WTC11 (cell line): ENCODE measurements around the gene PHIP. TPM values are rescaled to one million over a fixed set of nuclear protein-coding genes. Genes with fewer than 3 reads are reported as not detected.

ENCODE experiments used
- ATAC-seq: fragments of 200-7000 bp; cut with Tn5 transposase; 2 replicates; pipeline ENCODE4 v1.10.0; 2021; ENCODE audit warnings: mild to moderate bottlenecking, moderate library complexity
- CTCF ChIA-PET: fragments of 300-600 bp; sonication (Branson Sonifier 250); formaldehyde crosslinking; loops from one replicate; lab custom pipeline; 2021; ENCODE audit warnings: antibody characterized with exemption; lab: Charles Lee
- POLR2A ChIA-PET: fragments of 350-600 bp; sonication (Branson Sonifier 250); formaldehyde crosslinking; loops from one replicate; lab custom pipeline; 2021; ENCODE audit warnings: antibody characterized with exemption; lab: Charles Lee
- DNase-seq: peaks from one replicate; pipeline ENCODE4 v3.0.0; 2021; ENCODE audit warnings: low spot score
- H3K27ac Mint-ChIP-seq: 2 replicates; pipeline ENCODE4 v1.8.0; 2021; ENCODE audit warnings: mixed read lengths
- H3K27me3 Mint-ChIP-seq: 2 replicates; pipeline ENCODE4 v1.8.0; 2021; ENCODE audit warnings: low read depth, mild to moderate bottlenecking, moderate library complexity, mixed read lengths
- H3K36me3 Mint-ChIP-seq: 2 replicates; pipeline ENCODE4 v1.8.0; 2021; ENCODE audit warnings: mixed read lengths
- H3K4me1 Mint-ChIP-seq: 2 replicates; pipeline ENCODE4 v1.8.0; 2022; ENCODE audit warnings: mixed read lengths
- H3K4me3 Mint-ChIP-seq: 2 replicates; pipeline ENCODE4 v1.8.0; 2021; ENCODE audit warnings: mild to moderate bottlenecking, moderate library complexity, mixed read lengths
- H3K9me3 Mint-ChIP-seq: 2 replicates; pipeline ENCODE4 v1.8.0; 2021; ENCODE audit warnings: mixed read lengths
- ATF1 ChIP-seq: sonication (generic); formaldehyde crosslinking; IDR thresholded peaks from 2 replicates; pipeline ENCODE4 v1.8.1; 2023; ENCODE audit warnings: mild to moderate bottlenecking, moderate library complexity, missing genetic modification reagents
- CBFB ChIP-seq: sonication (generic); formaldehyde crosslinking; IDR thresholded peaks from 2 replicates; pipeline ENCODE4 v1.8.1; 2022; ENCODE audit warnings: mild to moderate bottlenecking, low read depth, missing genetic modification reagents
- CREB1 ChIP-seq: sonication (generic); formaldehyde crosslinking; IDR thresholded peaks from 2 replicates; pipeline ENCODE4 v1.8.0; 2023; ENCODE audit warnings: mild to moderate bottlenecking, missing genetic modification reagents
- ETV6 ChIP-seq: sonication (generic); formaldehyde crosslinking; IDR thresholded peaks from 2 replicates; pipeline ENCODE4 v1.8.1; 2022; ENCODE audit warnings: mild to moderate bottlenecking, missing genetic modification reagents
- HMGA2 ChIP-seq: fragments of 250-450 bp; sonication (Bioruptor Pico); IDR thresholded peaks from 2 replicates; pipeline ENCODE4 v1.4.0; 2021; ENCODE audit warnings: mild to moderate bottlenecking, moderate library complexity
- JAZF1 ChIP-seq: fragments of 250-450 bp; sonication (Bioruptor Pico); IDR thresholded peaks from 2 replicates; pipeline ENCODE4 v1.9.0; 2021; ENCODE audit warnings: moderate library complexity, mild to moderate bottlenecking, inconsistent platforms
- MXD4 ChIP-seq: fragments of 250-450 bp; sonication (Bioruptor Pico); IDR thresholded peaks from 2 replicates; pipeline ENCODE4 v1.8.0; 2021; ENCODE audit warnings: mild to moderate bottlenecking, moderate library complexity, borderline replicate concordance
- MYBL2 ChIP-seq: sonication (generic); formaldehyde crosslinking; IDR thresholded peaks from 2 replicates; pipeline ENCODE4 v1.8.1; 2023; ENCODE audit warnings: mild to moderate bottlenecking, moderate library complexity, missing genetic modification reagents
- RORB ChIP-seq: fragments of 250-450 bp; sonication (Bioruptor Pico); IDR thresholded peaks from 2 replicates; pipeline ENCODE4 v1.9.0; 2021; ENCODE audit warnings: mild to moderate bottlenecking
- SMAD3 ChIP-seq: sonication (generic); formaldehyde crosslinking; IDR thresholded peaks from 2 replicates; pipeline ENCODE4 v1.8.0; 2022; ENCODE audit warnings: missing genetic modification reagents, mild to moderate bottlenecking, borderline replicate concordance
- ZNF263 ChIP-seq: sonication (generic); formaldehyde crosslinking; IDR thresholded peaks from 2 replicates; pipeline ENCODE4 v1.8.1; 2022; ENCODE audit warnings: low read depth, mild to moderate bottlenecking, moderate library complexity, missing genetic modification reagents
- ZNF317 ChIP-seq: sonication (generic); formaldehyde crosslinking; IDR thresholded peaks from 2 replicates; pipeline ENCODE4 v1.8.1; 2023; ENCODE audit warnings: low read depth, mild to moderate bottlenecking, moderate library complexity, missing genetic modification reagents, borderline replicate concordance
- total RNA-seq: library from RNA; stranded (reverse); gene quantifications from 3 replicates; pipeline ENCODE4 v1.2.3, GENCODE V29; 2021
- TF ChIP-seq, protein P1 (sequence below): sonication (generic); formaldehyde crosslinking; IDR thresholded peaks from 2 replicates; pipeline ENCODE4 v1.8.1; 2023; ENCODE audit warnings: mild to moderate bottlenecking, moderate library complexity, missing genetic modification reagents
- TF ChIP-seq, protein P2 (sequence below): sonication (generic); formaldehyde crosslinking; IDR thresholded peaks from 2 replicates; pipeline ENCODE4 v1.8.1; 2023; ENCODE audit warnings: mild to moderate bottlenecking, missing genetic modification reagents, moderate library complexity
- TF ChIP-seq, protein P3 (sequence below): sonication (generic); formaldehyde crosslinking; IDR thresholded peaks from 2 replicates; pipeline ENCODE4 v1.8.0; 2022; ENCODE audit warnings: mild to moderate bottlenecking, missing genetic modification reagents
- TF ChIP-seq, protein P4 (sequence below): sonication (generic); formaldehyde crosslinking; IDR thresholded peaks from 2 replicates; pipeline ENCODE4 v1.8.1; 2022; ENCODE audit warnings: mild to moderate bottlenecking, moderate library complexity, missing genetic modification reagents
- TF ChIP-seq, protein P5 (sequence below): sonication (generic); formaldehyde crosslinking; IDR thresholded peaks from 2 replicates; pipeline ENCODE4 v1.8.0; 2023; ENCODE audit warnings: mild to moderate bottlenecking, missing genetic modification reagents
- TF ChIP-seq, protein P6 (sequence below): fragments of 250-450 bp; sonication (Bioruptor Pico); IDR thresholded peaks from 2 replicates; pipeline ENCODE4 v1.9.0; 2021; ENCODE audit warnings: mild to moderate bottlenecking
- TF ChIP-seq, protein P7 (sequence below): fragments of 200-600 bp; IDR thresholded peaks from 2 replicates; pipeline ENCODE4 v1.8.0; 2022; ENCODE audit warnings: antibody characterized with exemption
- TF ChIP-seq, protein P8 (sequence below): sonication (generic); formaldehyde crosslinking; IDR thresholded peaks from 2 replicates; pipeline ENCODE4 v1.8.1; 2023; ENCODE audit warnings: mild to moderate bottlenecking, missing genetic modification reagents, moderate library complexity
- TF ChIP-seq, protein P9 (sequence below): sonication (generic); formaldehyde crosslinking; IDR thresholded peaks from 2 replicates; pipeline ENCODE4 v1.8.1; 2022; ENCODE audit warnings: low read depth, mild to moderate bottlenecking, moderate library complexity, missing genetic modification reagents, borderline replicate concordance
- TF ChIP-seq, protein P10 (sequence below): sonication (generic); formaldehyde crosslinking; IDR thresholded peaks from 2 replicates; pipeline ENCODE4 v1.8.0; 2023; ENCODE audit warnings: missing genetic modification reagents

The PHIP gene
- total RNA-seq, 1 experiment from 2014 or later: 45.6 TPM

DNA sequence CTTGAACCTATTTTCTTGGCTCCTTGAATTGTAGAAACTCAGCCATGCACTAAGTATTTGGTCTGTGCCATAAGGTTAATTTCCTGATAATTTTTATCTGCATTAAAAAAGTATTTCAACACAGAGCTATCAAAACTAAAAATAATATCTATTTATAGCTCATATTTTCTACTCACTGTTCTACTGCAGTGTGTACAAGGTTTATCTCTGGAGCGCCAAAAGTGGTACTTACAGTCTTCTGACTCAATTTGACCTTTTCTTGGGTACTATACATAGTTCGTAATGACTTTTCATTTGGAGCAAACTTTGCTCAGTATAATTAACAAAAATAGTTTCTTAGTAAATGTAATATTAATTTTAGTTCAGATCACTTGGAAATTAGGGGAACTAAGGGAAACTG is 141.5 kb downstream of the PHIP start:
- CTCF ChIA-PET: no interaction called here
- Mint-ChIP-seq H3K36me3 (peaks cover 13% of the 10 kb centered on the region), H3K9me3 (no peaks in the 10 kb centered on the region), H3K27me3 (no peaks in the 10 kb centered on the region), H3K4me3 (no peak overlapping the region), H3K27ac (no peak overlapping the region), H3K4me1 (no peaks in the 10 kb centered on the region)
- TF ChIP-seq MXD4 (CRISPR knock-in tag) (no peak), ZNF263 (CRISPR knock-in tag) (no peak), ATF1 (CRISPR knock-in tag) (no peak)
- TF ChIP-seq, protein P1, sequence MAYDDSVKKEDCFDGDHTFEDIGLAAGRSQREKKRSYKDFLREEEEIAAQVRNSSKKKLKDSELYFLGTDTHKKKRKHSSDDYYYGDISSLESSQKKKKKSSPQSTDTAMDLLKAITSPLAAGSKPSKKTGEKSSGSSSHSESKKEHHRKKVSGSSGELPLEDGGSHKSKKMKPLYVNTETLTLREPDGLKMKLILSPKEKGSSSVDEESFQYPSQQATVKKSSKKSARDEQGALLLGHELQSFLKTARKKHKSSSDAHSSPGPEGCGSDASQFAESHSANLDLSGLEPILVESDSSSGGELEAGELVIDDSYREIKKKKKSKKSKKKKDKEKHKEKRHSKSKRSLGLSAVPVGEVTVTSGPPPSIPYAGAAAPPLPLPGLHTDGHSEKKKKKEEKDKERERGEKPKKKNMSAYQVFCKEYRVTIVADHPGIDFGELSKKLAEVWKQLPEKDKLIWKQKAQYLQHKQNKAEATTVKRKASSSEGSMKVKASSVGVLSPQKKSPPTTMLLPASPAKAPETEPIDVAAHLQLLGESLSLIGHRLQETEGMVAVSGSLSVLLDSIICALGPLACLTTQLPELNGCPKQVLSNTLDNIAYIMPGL (CRISPR knock-in tag): no peak
- TF ChIP-seq, protein P2, sequence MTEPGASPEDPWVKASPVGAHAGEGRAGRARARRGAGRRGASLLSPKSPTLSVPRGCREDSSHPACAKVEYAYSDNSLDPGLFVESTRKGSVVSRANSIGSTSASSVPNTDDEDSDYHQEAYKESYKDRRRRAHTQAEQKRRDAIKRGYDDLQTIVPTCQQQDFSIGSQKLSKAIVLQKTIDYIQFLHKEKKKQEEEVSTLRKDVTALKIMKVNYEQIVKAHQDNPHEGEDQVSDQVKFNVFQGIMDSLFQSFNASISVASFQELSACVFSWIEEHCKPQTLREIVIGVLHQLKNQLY: no peak
- TF ChIP-seq, protein P3, sequence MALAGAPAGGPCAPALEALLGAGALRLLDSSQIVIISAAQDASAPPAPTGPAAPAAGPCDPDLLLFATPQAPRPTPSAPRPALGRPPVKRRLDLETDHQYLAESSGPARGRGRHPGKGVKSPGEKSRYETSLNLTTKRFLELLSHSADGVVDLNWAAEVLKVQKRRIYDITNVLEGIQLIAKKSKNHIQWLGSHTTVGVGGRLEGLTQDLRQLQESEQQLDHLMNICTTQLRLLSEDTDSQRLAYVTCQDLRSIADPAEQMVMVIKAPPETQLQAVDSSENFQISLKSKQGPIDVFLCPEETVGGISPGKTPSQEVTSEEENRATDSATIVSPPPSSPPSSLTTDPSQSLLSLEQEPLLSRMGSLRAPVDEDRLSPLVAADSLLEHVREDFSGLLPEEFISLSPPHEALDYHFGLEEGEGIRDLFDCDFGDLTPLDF (CRISPR knock-in tag): no peak
- ATAC-seq (no peak), DNase-seq (no peak)
- POLR2A ChIA-PET: no interaction called here

DNA sequence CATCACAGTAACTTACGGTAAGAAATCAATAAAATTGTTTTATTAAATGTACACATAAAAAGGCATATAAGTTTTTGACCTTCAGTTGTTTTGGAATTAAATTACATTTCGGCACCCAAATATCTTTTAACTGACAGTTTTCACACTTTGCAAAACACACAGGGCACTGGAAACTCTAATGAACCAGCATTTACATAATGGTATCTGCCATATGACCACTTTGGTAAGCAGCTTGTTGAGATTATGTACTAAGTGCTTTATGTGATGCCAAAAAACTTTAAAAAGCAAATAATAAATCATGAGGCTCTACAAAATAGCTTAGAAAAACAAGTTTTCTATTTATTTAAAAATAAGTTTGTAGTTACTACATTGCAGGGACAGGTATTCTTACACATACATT is 142.5 kb downstream of the PHIP start:
- Mint-ChIP-seq H3K36me3 (peaks cover 6% of the 10 kb centered on the region), H3K4me1 (no peaks in the 10 kb centered on the region), H3K27me3 (no peaks in the 10 kb centered on the region), H3K27ac (no peak overlapping the region), H3K9me3 (no peaks in the 10 kb centered on the region), H3K4me3 (no peak overlapping the region)
- DNase-seq (no peak), ATAC-seq (no peak)
- CTCF ChIA-PET: no interaction called here
- POLR2A ChIA-PET: no interaction called here
- TF ChIP-seq ETV6 (CRISPR knock-in tag): no peak
- TF ChIP-seq, protein P4, sequence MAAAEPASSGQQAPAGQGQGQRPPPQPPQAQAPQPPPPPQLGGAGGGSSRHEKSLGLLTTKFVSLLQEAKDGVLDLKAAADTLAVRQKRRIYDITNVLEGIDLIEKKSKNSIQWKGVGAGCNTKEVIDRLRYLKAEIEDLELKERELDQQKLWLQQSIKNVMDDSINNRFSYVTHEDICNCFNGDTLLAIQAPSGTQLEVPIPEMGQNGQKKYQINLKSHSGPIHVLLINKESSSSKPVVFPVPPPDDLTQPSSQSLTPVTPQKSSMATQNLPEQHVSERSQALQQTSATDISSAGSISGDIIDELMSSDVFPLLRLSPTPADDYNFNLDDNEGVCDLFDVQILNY (CRISPR knock-in tag): no peak
- TF ChIP-seq JAZF1 (CRISPR knock-in tag): no peak
- TF ChIP-seq, protein P5, sequence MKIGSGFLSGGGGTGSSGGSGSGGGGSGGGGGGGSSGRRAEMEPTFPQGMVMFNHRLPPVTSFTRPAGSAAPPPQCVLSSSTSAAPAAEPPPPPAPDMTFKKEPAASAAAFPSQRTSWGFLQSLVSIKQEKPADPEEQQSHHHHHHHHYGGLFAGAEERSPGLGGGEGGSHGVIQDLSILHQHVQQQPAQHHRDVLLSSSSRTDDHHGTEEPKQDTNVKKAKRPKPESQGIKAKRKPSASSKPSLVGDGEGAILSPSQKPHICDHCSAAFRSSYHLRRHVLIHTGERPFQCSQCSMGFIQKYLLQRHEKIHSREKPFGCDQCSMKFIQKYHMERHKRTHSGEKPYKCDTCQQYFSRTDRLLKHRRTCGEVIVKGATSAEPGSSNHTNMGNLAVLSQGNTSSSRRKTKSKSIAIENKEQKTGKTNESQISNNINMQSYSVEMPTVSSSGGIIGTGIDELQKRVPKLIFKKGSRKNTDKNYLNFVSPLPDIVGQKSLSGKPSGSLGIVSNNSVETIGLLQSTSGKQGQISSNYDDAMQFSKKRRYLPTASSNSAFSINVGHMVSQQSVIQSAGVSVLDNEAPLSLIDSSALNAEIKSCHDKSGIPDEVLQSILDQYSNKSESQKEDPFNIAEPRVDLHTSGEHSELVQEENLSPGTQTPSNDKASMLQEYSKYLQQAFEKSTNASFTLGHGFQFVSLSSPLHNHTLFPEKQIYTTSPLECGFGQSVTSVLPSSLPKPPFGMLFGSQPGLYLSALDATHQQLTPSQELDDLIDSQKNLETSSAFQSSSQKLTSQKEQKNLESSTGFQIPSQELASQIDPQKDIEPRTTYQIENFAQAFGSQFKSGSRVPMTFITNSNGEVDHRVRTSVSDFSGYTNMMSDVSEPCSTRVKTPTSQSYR (CRISPR knock-in tag): no peak
- TF ChIP-seq, protein P2: no peak
- TF ChIP-seq CBFB (CRISPR knock-in tag): no peak
- TF ChIP-seq, protein P6, sequence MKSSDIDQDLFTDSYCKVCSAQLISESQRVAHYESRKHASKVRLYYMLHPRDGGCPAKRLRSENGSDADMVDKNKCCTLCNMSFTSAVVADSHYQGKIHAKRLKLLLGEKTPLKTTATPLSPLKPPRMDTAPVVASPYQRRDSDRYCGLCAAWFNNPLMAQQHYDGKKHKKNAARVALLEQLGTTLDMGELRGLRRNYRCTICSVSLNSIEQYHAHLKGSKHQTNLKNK: no peak
- no peak for TF ChIP-seq ZNF317 (CRISPR knock-in tag)
- TF ChIP-seq, protein P7, sequence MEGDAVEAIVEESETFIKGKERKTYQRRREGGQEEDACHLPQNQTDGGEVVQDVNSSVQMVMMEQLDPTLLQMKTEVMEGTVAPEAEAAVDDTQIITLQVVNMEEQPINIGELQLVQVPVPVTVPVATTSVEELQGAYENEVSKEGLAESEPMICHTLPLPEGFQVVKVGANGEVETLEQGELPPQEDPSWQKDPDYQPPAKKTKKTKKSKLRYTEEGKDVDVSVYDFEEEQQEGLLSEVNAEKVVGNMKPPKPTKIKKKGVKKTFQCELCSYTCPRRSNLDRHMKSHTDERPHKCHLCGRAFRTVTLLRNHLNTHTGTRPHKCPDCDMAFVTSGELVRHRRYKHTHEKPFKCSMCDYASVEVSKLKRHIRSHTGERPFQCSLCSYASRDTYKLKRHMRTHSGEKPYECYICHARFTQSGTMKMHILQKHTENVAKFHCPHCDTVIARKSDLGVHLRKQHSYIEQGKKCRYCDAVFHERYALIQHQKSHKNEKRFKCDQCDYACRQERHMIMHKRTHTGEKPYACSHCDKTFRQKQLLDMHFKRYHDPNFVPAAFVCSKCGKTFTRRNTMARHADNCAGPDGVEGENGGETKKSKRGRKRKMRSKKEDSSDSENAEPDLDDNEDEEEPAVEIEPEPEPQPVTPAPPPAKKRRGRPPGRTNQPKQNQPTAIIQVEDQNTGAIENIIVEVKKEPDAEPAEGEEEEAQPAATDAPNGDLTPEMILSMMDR: no peak
- TF ChIP-seq MYBL2: no peak
- TF ChIP-seq ATF1 (CRISPR knock-in tag): no peak
- no peak for TF ChIP-seq HMGA2 (CRISPR knock-in tag)
- TF ChIP-seq RORB (CRISPR knock-in tag): no peak
- no peak for TF ChIP-seq CREB1 (CRISPR knock-in tag)
- TF ChIP-seq, protein P8, sequence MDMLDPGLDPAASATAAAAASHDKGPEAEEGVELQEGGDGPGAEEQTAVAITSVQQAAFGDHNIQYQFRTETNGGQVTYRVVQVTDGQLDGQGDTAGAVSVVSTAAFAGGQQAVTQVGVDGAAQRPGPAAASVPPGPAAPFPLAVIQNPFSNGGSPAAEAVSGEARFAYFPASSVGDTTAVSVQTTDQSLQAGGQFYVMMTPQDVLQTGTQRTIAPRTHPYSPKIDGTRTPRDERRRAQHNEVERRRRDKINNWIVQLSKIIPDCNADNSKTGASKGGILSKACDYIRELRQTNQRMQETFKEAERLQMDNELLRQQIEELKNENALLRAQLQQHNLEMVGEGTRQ (CRISPR knock-in tag): no peak
- TF ChIP-seq, protein P9, sequence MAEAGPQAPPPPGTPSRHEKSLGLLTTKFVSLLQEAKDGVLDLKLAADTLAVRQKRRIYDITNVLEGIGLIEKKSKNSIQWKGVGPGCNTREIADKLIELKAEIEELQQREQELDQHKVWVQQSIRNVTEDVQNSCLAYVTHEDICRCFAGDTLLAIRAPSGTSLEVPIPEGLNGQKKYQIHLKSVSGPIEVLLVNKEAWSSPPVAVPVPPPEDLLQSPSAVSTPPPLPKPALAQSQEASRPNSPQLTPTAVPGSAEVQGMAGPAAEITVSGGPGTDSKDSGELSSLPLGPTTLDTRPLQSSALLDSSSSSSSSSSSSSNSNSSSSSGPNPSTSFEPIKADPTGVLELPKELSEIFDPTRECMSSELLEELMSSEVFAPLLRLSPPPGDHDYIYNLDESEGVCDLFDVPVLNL (CRISPR knock-in tag): no peak
- TF ChIP-seq SMAD3 (CRISPR knock-in tag): no peak
- TF ChIP-seq, protein P10, sequence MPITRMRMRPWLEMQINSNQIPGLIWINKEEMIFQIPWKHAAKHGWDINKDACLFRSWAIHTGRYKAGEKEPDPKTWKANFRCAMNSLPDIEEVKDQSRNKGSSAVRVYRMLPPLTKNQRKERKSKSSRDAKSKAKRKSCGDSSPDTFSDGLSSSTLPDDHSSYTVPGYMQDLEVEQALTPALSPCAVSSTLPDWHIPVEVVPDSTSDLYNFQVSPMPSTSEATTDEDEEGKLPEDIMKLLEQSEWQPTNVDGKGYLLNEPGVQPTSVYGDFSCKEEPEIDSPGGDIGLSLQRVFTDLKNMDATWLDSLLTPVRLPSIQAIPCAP: no peak
